Hepatocyte (in vitro differentiated cells): ENCODE results near the gene AKR7A2. TPM values are rescaled to one million over a fixed set of nuclear protein-coding genes. Genes with fewer than 3 reads are reported as not detected.

Experiments
- DNase-seq: peaks from one replicate; pipeline ENCODE4 v3.0.0-alpha.2; 2016; ENCODE audit warnings: low spot score
- H2AFZ ChIP-seq: fragments of 200-600 bp; sonication (generic); 2 replicates; pipeline ENCODE4 v1.6.0; 2016; ENCODE audit warnings: antibody characterized with exemption, mild to moderate bottlenecking
- H3K27ac ChIP-seq: fragments of 200-600 bp; sonication (generic); 2 replicates; pipeline ENCODE4 v1.5.1; 2016; ENCODE audit warnings: mild to moderate bottlenecking
- H3K27me3 ChIP-seq: fragments of 200-600 bp; sonication (generic); 2 replicates; pipeline ENCODE4 v1.6.1; 2016
- H3K36me3 ChIP-seq: fragments of 200-600 bp; sonication (generic); replicated peaks from 2 replicates; pipeline ENCODE4 v1.5.1; 2016; ENCODE audit warnings: low read depth; ENCODE audit not compliant: insufficient read depth
- H3K4me1 ChIP-seq: fragments of 200-600 bp; sonication (generic); 2 replicates; pipeline ENCODE4 v1.5.1; 2016; ENCODE audit warnings: mild to moderate bottlenecking, moderate library complexity; ENCODE audit not compliant: insufficient read depth
- H3K4me2 ChIP-seq: fragments of 200-600 bp; sonication (generic); 2 replicates; pipeline ENCODE4 v1.6.0; 2016
- H3K4me3 ChIP-seq: fragments of 200-600 bp; sonication (generic); 2 replicates; pipeline ENCODE4 v1.5.1; 2016; ENCODE audit warnings: mild to moderate bottlenecking
- H3K79me2 ChIP-seq: fragments of 200-600 bp; sonication (generic); 2 replicates; pipeline ENCODE4 v1.6.0; 2017; ENCODE audit warnings: mild to moderate bottlenecking
- H3K9me2 ChIP-seq: fragments of 200-600 bp; sonication (generic); replicated peaks from 2 replicates; pipeline ENCODE4 v1.6.0; 2017; ENCODE audit warnings: mild to moderate bottlenecking; ENCODE audit not compliant: insufficient read depth
- H3K9me3 ChIP-seq: fragments of 200-600 bp; sonication (generic); 2 replicates; pipeline ENCODE4 v1.5.1; 2016; ENCODE audit warnings: low read depth, mild to moderate bottlenecking
- H4K20me1 ChIP-seq: fragments of 200-600 bp; sonication (generic); 2 replicates; pipeline ENCODE4 v1.6.0; 2016; ENCODE audit warnings: mild to moderate bottlenecking; ENCODE audit not compliant: insufficient read depth, poor library complexity, severe bottlenecking
- CTCF ChIP-seq: fragments of 200-600 bp; sonication (generic); IDR thresholded peaks from 2 replicates; pipeline ENCODE4 v1.5.1; 2016; ENCODE audit warnings: antibody characterized with exemption, mild to moderate bottlenecking; ENCODE audit not compliant: poor library complexity
- EZH2 ChIP-seq: fragments of 200-600 bp; sonication (generic); IDR thresholded peaks from 2 replicates; pipeline ENCODE4 v1.6.1; 2016; ENCODE audit warnings: antibody characterized with exemption, mild to moderate bottlenecking, borderline replicate concordance
- EZH2phosphoT487 ChIP-seq: fragments of 200-600 bp; sonication (generic); IDR thresholded peaks from one replicate; pipeline ENCODE4 v1.6.1; 2018; ENCODE audit warnings: antibody characterized with exemption, mild to moderate bottlenecking, low read depth, moderate library complexity; ENCODE audit not compliant: unreplicated experiment, severe bottlenecking
- WGBS: methylation state at CpG from one replicate; pipeline ENCODE4 v1.1.6; 2016; ENCODE audit warnings: low lambda C conversion rate; ENCODE audit errors: missing lambda C conversion rate; 5-methylcytosine and 5-hydroxymethylcytosine counted together
- polyA plus RNA-seq: library from polyadenylated mRNA; unstranded; fragments of >200 nt; fragmentation: Nextera tagmentation; extraction: Ambion mirVana; gene quantifications from 2 replicates; pipeline ENCODE4 v1.2.1, GENCODE V29; 2016
- total RNA-seq: library from RNA; depleted of rRNA; stranded (reverse); fragments of >200 nt; gene quantifications from 2 replicates; pipeline ENCODE4 v1.2.3, GENCODE V29; 2014

AKR7A2 gene
- total and polyA plus RNA-seq, 2 experiments from 2014 or later = 81.5 to 109 TPM

- Histone ChIP-seq H3K27ac (no peak overlapping the region), H3K79me2 (no peaks in the 10 kb centered on the region), H3K9me3 (no peaks in the 10 kb centered on the region), H3K36me3 (no peaks in the 10 kb centered on the region), H3K4me1 (no peaks in the 10 kb centered on the region), H3K4me2 (no peak overlapping the region), H2AFZ (no peak overlapping the region), H4K20me1 (no peaks in the 10 kb centered on the region), H3K4me3 (no peak overlapping the region), H3K9me2 (no peaks in the 10 kb centered on the region), H3K27me3 (no peaks in the 10 kb centered on the region)
- 91% methylated on average over 13 of the region's 13 CpGs for WGBS
- no peak for TF ChIP-seq CTCF
- no peak for TF ChIP-seq EZH2
- no peak for TF ChIP-seq EZH2phosphoT487
- no peak for DNase-seq
These were observed 17.2 kb upstream of the AKR7A2 start for GRCh38 chr1:19329188-19329587.

GRCh38 chr1:19328486-19328885 lies 16.5 kb upstream of the AKR7A2 start:
- no peak overlapping the region for H2AFZ ChIP-seq
- no peaks in the 10 kb centered on the region for H3K4me1 ChIP-seq
- H3K4me2 ChIP-seq = no peak overlapping the region
- WGBS = 95% methylated on average over 18 of the region's 18 CpGs
- DNase-seq = no peak
- H3K9me2 ChIP-seq = no peaks in the 10 kb centered on the region
- H3K27me3 ChIP-seq = no peaks in the 10 kb centered on the region
- H4K20me1 ChIP-seq = no peaks in the 10 kb centered on the region
- H3K9me3 ChIP-seq = no peaks in the 10 kb centered on the region
- no peak overlapping the region for H3K27ac ChIP-seq
- no peaks in the 10 kb centered on the region for H3K36me3 ChIP-seq
- TF ChIP-seq EZH2 (no peak), CTCF (no peak), EZH2phosphoT487 (no peak)
- no peak overlapping the region for H3K4me3 ChIP-seq
- no peaks in the 10 kb centered on the region for H3K79me2 ChIP-seq

- WGBS = 85% methylated on average over 9 of the region's 9 CpGs
- no peaks in the 10 kb centered on the region for H3K36me3 ChIP-seq
These were observed 15.8 kb upstream of the AKR7A2 start for GRCh38 chr1:19327736-19328135.

GRCh38 chr1:19327301-19327700 lies 15.4 kb upstream of the AKR7A2 start:
- Histone ChIP-seq H3K36me3 (no peaks in the 10 kb centered on the region), H2AFZ (no peak overlapping the region), H3K79me2 (no peaks in the 10 kb centered on the region)

More at GRCh38 chr1:19327736-19328135, 15.8 kb upstream of the AKR7A2 start:
- TF ChIP-seq EZH2 = no peak
- H3K4me1 ChIP-seq = no peaks in the 10 kb centered on the region
- no peaks in the 10 kb centered on the region for H3K27me3 ChIP-seq
- no peak overlapping the region for H3K27ac ChIP-seq
- H3K4me2 ChIP-seq = no peak overlapping the region
- H2AFZ ChIP-seq = no peak overlapping the region
- H3K9me2 ChIP-seq = no peaks in the 10 kb centered on the region
- no peaks in the 10 kb centered on the region for H4K20me1 ChIP-seq
- no peak for DNase-seq
- H3K9me3 ChIP-seq = no peaks in the 10 kb centered on the region
- H3K4me3 ChIP-seq = no peak overlapping the region
- no peaks in the 10 kb centered on the region for H3K79me2 ChIP-seq

More at GRCh38 chr1:19327301-19327700, 15.4 kb upstream of the AKR7A2 start:
- Histone ChIP-seq H3K27ac (no peak overlapping the region), H3K4me3 (no peak overlapping the region), H3K9me2 (no peaks in the 10 kb centered on the region), H3K9me3 (no peaks in the 10 kb centered on the region), H3K27me3 (no peaks in the 10 kb centered on the region), H4K20me1 (no peaks in the 10 kb centered on the region), H3K4me2 (no peak overlapping the region), H3K4me1 (no peaks in the 10 kb centered on the region)
- TF ChIP-seq EZH2phosphoT487 (no peak), EZH2 (no peak), CTCF (no peak)
- 97% methylated on average over 11 of the region's 16 CpGs for WGBS
- no peak for DNase-seq
